OCI-LY1 (cell line): Measurements from ENCODE around the gene COL23A1.

Experiments
- H2AFZ ChIP-seq: fragments of 200-600 bp; sonication (generic), shearing (Covaris generic); 2 replicates; pipeline ENCODE4 v1.6.0; 2014; ENCODE audit warnings: antibody characterized with exemption, mild to moderate bottlenecking, low read length
- H3F3A ChIP-seq: fragments of 200-600 bp; sonication (generic), shearing (Covaris generic); 2 replicates; pipeline ENCODE4 v1.6.0; 2014; ENCODE audit warnings: mild to moderate bottlenecking, antibody characterized with exemption, low read length, moderate library complexity; ENCODE audit not compliant: insufficient read depth
- H3K27ac ChIP-seq: fragments of 200-600 bp; sonication (generic); 2 replicates; pipeline ENCODE4 v1.5.1; 2014; ENCODE audit warnings: low read length, mixed run types, mild to moderate bottlenecking, low read depth; ENCODE audit not compliant: poor library complexity, severe bottlenecking
- H3K27me3 ChIP-seq: fragments of 200-600 bp; sonication (generic); 2 replicates; pipeline ENCODE4 v1.6.0; 2014; ENCODE audit warnings: antibody characterized with exemption, mild to moderate bottlenecking, low read length, moderate library complexity; ENCODE audit not compliant: insufficient read depth
- H3K36me3 ChIP-seq: fragments of 200-600 bp; sonication (generic); 2 replicates; pipeline ENCODE4 v1.6.1; 2014; ENCODE audit warnings: mild to moderate bottlenecking, antibody characterized with exemption, low read length, moderate library complexity, mixed read lengths; ENCODE audit not compliant: insufficient read depth
- H3K4me1 ChIP-seq: fragments of 200-600 bp; sonication (generic); 2 replicates; pipeline ENCODE4 v1.5.1; 2014; ENCODE audit warnings: mild to moderate bottlenecking, low read length, moderate library complexity; ENCODE audit not compliant: insufficient read depth, severe bottlenecking
- H3K4me2 ChIP-seq: fragments of 200-600 bp; sonication (generic), shearing (Covaris generic); 2 replicates; pipeline ENCODE4 v1.6.1; 2014; ENCODE audit warnings: low read length
- H3K4me3 ChIP-seq: fragments of 200-600 bp; sonication (generic); 2 replicates; pipeline ENCODE4 v1.5.1; 2014; ENCODE audit warnings: low read length, low read depth, mild to moderate bottlenecking, mixed read lengths; ENCODE audit not compliant: poor library complexity, severe bottlenecking
- H3K79me2 ChIP-seq: fragments of 200-600 bp; shearing (Covaris generic); 2 replicates; pipeline ENCODE4 v1.6.1; 2016; ENCODE audit warnings: mixed run types, low read length, mixed read lengths; ENCODE audit not compliant: insufficient read depth
- H3K9ac ChIP-seq: fragments of 200-600 bp; sonication (generic), shearing (Covaris generic); 2 replicates; pipeline ENCODE4 v1.6.1; 2014; ENCODE audit warnings: mild to moderate bottlenecking, low read length, mixed read lengths
- H3K9me2 ChIP-seq: fragments of 200-600 bp; sonication (generic), shearing (Covaris generic); 2 replicates; pipeline ENCODE4 v1.6.1; 2014; ENCODE audit warnings: low read depth, mild to moderate bottlenecking, low read length, mixed read lengths
- H3K9me3 ChIP-seq: fragments of 200-600 bp; shearing (Covaris generic); 2 replicates; pipeline ENCODE4 v1.6.1; 2014; ENCODE audit warnings: low read length, mixed read lengths
- H4K20me1 ChIP-seq: fragments of 200-600 bp; sonication (generic), shearing (Covaris generic); 2 replicates; pipeline ENCODE4 v1.6.0; 2016; ENCODE audit warnings: mild to moderate bottlenecking, low read length; ENCODE audit not compliant: insufficient read depth
- EZH2 ChIP-seq: fragments of 200-600 bp; sonication (generic), shearing (Covaris generic); IDR thresholded peaks from 2 replicates; pipeline ENCODE4 v1.8.0; 2017; ENCODE audit warnings: borderline replicate concordance, mixed run types, mild to moderate bottlenecking, antibody characterized with exemption, low read length, moderate library complexity, mixed read lengths
- TF ChIP-seq, protein P1 (sequence below): fragments of 200-600 bp; sonication (generic), shearing (Covaris generic); IDR thresholded peaks from 2 replicates; pipeline ENCODE4 v1.5.1; 2017; ENCODE audit warnings: mild to moderate bottlenecking, antibody characterized with exemption, low read length, moderate library complexity, mixed read lengths

Gene COL23A1

DNA sequence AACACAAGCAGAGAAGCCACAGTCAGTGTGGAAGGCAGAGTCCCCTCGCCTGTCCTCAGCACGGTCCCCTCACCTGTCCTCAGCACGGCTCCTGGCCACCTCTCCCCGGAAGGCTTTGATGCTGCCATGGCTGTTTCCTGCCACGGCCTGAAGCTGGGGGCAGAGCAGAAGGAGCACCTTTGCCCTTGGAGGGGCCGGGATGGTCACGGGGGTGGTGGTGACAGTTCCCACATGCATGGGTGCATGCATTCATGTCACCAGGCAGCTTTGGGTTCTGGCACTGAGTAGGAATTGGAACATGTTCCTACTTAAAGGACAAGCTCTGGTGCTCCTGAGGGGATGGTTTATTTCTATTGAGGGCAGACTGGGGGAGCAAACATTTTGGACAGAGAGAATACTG lies 299.8 kb downstream of the COL23A1 start:
- H4K20me1 ChIP-seq = no peaks in the 10 kb centered on the region
- H2AFZ ChIP-seq = no peak overlapping the region
- TF ChIP-seq, protein P1, sequence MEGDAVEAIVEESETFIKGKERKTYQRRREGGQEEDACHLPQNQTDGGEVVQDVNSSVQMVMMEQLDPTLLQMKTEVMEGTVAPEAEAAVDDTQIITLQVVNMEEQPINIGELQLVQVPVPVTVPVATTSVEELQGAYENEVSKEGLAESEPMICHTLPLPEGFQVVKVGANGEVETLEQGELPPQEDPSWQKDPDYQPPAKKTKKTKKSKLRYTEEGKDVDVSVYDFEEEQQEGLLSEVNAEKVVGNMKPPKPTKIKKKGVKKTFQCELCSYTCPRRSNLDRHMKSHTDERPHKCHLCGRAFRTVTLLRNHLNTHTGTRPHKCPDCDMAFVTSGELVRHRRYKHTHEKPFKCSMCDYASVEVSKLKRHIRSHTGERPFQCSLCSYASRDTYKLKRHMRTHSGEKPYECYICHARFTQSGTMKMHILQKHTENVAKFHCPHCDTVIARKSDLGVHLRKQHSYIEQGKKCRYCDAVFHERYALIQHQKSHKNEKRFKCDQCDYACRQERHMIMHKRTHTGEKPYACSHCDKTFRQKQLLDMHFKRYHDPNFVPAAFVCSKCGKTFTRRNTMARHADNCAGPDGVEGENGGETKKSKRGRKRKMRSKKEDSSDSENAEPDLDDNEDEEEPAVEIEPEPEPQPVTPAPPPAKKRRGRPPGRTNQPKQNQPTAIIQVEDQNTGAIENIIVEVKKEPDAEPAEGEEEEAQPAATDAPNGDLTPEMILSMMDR = no peak
- TF ChIP-seq EZH2 = no peak
- no peaks in the 10 kb centered on the region for H3K9me3 ChIP-seq
- no peaks in the 10 kb centered on the region for H3K9me2 ChIP-seq
- H3K27ac ChIP-seq = no peak overlapping the region
- no peak overlapping the region for H3K9ac ChIP-seq
- H3K36me3 ChIP-seq = no peaks in the 10 kb centered on the region
- H3K4me2 ChIP-seq = no peak overlapping the region
- H3K27me3 ChIP-seq = peaks cover under 1% of the 10 kb centered on the region; the same call in 1 of the 2 replicates
- H3F3A ChIP-seq = no peaks in the 10 kb centered on the region
- no peak overlapping the region for H3K4me3 ChIP-seq
- H3K4me1 ChIP-seq = no peaks in the 10 kb centered on the region
- H3K79me2 ChIP-seq = no peaks in the 10 kb centered on the region

DNA sequence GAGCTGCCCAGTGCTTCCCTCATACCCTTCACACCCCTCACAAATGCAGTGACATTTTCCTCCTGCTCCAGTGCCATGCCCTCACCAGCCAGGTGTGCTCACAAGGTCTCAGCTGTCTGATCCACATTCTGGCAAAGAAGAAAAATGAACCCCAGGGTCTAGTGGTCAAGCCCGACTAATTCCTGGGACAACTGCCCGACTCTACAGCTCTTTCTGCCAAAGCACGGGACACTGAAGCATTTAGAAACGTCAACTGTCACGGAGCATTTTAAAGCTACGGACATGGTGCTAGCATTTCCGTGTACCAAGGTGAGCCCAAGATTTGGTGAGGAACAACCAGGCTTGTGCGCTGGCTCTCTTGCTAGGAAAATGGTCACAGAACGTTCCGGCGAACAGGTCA lies 300.8 kb downstream of the COL23A1 start:
- H3K4me1 ChIP-seq = no peaks in the 10 kb centered on the region
- no peaks in the 10 kb centered on the region for H3K36me3 ChIP-seq
- H3K27ac ChIP-seq = no peak overlapping the region
- no peaks in the 10 kb centered on the region; the same call in 1 of the 2 replicates for H3K27me3 ChIP-seq
- H4K20me1 ChIP-seq = no peaks in the 10 kb centered on the region
- no peak overlapping the region for H3K9ac ChIP-seq
- H3K79me2 ChIP-seq = no peaks in the 10 kb centered on the region
- H3K4me3 ChIP-seq = no peak overlapping the region
- H3K4me2 ChIP-seq = no peak overlapping the region
- no peaks in the 10 kb centered on the region for H3K9me2 ChIP-seq
- no peaks in the 10 kb centered on the region for H3K9me3 ChIP-seq
- no peak overlapping the region for H2AFZ ChIP-seq
- TF ChIP-seq EZH2 = no peak
- TF ChIP-seq, protein P1 = no peak
- no peaks in the 10 kb centered on the region for H3F3A ChIP-seq

DNA sequence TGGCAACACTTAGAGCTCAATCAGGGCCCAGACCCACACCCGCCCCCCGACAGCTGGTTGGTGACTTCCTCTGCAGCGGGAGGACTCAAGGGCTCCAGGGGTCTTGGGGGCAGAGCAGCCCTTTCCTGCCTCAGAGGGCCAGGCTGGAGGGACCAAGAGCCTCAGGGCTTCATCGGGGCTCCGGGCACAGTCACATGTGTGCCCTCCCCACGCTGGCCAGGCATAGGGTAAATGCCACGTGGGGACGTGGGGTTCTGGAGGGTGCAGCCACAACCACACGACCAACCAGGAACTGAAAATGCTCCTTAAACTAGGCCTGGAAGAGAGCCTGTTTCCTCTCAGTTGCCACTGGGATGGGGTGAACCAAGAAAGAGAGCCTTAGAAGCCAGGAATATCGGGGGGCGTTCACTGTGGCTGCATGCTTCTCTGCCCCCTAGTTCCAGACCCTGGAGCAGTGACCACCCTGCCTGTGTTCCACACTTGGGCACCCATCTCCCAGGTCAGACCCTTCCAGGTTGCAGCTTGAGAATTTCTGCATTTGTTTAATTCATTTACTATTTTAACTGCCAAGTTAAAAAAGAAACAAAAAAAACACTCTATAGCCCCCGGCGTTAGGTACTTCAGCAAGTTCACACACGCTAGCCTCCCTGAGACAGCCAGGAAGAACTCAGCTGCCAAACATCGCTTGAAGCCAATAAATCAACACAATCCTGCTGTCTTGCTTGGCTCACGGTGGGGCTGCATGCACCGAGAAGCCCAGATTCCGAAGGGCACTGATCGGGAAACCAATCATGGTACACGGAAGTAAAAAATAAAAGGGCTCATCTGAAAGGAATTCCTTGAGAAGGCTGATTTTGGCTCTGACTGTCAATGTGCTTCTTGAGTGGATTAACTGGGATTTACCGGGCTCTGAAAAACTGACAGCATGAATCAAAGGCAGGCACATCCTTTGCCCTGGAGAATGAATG lies 301.5 kb downstream of the COL23A1 start:
- no peak overlapping the region for H2AFZ ChIP-seq
- H3K4me2 ChIP-seq = no peak overlapping the region

More for the DNA sequence above, 301.5 kb downstream of the COL23A1 start:
- Histone ChIP-seq H4K20me1 (no peaks in the 10 kb centered on the region), H3F3A (no peaks in the 10 kb centered on the region), H3K36me3 (no peaks in the 10 kb centered on the region; the same call in 1 of the 2 replicates), H3K4me1 (no peaks in the 10 kb centered on the region), H3K9ac (no peak overlapping the region), H3K4me3 (no peak overlapping the region), H3K27me3 (peaks cover 3% of the 10 kb centered on the region; the same call in 1 of the 2 replicates), H3K9me2 (no peaks in the 10 kb centered on the region), H3K27ac (no peak overlapping the region), H3K79me2 (no peaks in the 10 kb centered on the region), H3K9me3 (0 out of 2 replicates have a peak, but pooled peaks cover 3% of the 10 kb centered on the region)
- TF ChIP-seq EZH2 = no peak
- TF ChIP-seq, protein P1 = no peak
